ENCODE measurements around the gene FXYD6.

The FXYD6 gene

DNA sequence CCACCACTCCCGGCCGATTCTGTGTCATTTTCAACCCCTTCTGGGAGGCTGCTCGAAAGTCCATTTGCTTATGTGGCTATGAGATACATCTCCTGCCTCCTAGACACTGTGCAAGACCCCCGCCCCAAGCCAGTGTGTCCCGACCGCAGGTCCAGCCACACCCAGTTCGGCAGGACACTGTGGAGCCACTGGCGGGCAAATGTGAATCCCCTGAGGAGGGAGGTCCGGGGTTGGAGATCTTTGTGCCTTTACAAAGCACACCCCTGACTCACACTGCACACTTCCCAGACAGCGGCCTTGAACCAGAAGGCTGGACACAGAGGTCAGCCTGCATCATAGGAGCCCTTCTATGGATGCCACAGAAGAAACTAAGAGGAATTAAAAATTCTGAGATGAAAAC is 17.4 kb downstream of the FXYD6 start:
- no peak for DNase-seq (ENCODE audit: low read depth)
- no peak for TF ChIP-seq CTCF (IDR thresholded peaks at IDR 0.05; ENCODE audit: low read length, missing control alignments)
- no peak overlapping the region for H3K4me3 ChIP-seq (replicated peaks; ENCODE audit: low read depth, low read length)

DNA sequence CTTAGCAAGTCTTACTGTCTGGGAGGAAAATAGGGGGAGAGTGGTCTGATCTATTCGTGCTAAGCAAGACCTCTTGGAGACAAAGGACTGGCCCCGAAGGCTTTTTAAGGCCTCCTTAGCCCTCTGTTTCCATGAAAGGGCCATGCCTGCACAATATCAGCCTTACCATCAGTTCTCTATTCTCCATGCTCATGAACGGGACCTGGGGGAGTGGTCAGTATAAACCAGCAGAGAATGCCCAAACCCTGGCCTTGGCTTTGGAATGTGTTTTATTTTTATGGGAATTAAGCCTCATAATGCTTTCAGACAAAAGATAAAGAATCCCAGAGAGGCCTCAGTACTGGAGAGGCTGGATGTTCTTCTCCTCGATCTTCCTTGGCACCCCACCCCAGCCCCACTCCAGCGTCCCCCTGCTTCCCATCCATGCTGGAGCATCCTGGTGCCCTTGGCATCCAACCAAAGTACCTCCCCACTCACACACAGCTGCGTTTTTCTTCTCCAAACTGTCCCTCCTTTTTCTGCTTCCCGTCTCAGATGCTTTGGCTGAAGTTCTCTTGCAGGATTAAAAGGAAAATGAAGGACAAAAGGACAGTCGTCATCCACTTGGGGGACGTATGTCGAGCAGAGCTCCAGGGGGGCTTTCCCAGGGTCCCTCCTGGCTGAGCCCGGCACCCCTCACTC is 18.6 kb downstream of the FXYD6 start:
- DNase-seq (ENCODE audit: low read depth), result no peak
- no peak overlapping the region for H3K4me3 ChIP-seq (replicated peaks; ENCODE audit: low read depth, low read length)
- no peak for TF ChIP-seq CTCF (IDR thresholded peaks at IDR 0.05; ENCODE audit: low read length, missing control alignments)

DNA sequence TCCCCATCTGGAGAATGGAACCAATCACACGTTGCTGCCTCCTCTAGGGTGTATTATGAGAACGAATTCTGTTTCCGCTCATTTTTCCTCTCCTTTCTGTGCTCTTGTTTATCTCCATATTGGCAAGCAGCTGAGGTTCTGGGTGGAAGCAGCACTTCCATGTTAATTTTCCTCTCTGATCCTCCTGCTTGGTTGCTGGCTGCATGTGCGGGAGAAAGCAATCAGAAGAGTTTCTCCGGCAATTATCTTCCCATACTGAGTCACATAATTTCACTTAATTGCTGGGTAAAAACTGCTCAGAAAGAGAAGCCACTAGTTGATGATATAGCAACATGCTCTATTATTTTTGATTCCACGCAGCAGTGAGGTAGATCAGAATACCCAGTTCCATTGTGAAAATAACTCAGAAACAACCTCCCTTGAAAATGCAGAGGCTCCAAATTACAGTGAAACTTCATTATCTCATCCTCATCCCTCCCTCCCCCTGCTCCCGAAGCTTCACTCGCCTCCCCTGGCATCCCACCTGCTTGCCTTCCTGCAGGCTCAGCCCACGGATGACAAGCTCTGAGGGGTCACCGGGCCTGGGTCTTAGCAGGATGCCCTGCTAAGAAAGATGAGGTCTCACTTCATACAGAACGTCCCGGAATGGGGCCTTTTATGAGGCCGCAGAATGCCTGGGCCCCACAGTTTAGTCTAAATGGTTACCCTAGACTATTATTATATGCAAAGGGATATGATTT is 20.4 kb downstream of the FXYD6 start:
- H3K4me3 ChIP-seq (replicated peaks; ENCODE audit: low read depth, low read length), result no peak overlapping the region
- no peak for DNase-seq (ENCODE audit: low read depth)
- TF ChIP-seq CTCF (IDR thresholded peaks at IDR 0.05; ENCODE audit: low read length, missing control alignments), result no peak

- DNase-seq (ENCODE audit: low read depth), result no peak
- H3K4me3 ChIP-seq (replicated peaks; ENCODE audit: low read depth, low read length), result no peak overlapping the region
- no peak for TF ChIP-seq CTCF (IDR thresholded peaks at IDR 0.05; ENCODE audit: low read length, missing control alignments)
These were observed 21.1 kb downstream of the FXYD6 start for GRCh38 chr11:117855186-117855845.

DNA sequence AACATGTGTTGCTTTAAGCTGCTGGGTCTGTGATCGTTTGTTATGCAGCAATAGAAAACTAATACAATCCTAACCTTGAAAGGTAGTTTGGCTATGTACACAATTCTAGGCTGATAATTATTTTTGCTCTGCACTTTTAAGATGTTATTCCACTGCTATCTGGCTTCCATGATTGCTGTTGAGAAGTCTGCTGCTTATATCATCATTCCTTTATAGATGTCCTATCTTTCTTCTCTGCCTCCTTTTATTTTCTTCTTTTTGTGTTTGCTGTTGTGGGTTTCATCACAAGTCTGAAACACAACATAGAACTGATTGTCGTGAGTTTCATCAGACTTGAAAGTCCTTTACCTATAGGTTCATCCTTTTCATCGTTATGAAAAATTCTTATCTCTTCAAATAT is 24.1 kb downstream of the FXYD6 start:
- no peak overlapping the region for H3K4me3 ChIP-seq (replicated peaks; ENCODE audit: low read depth, low read length)
- TF ChIP-seq CTCF (IDR thresholded peaks at IDR 0.05; ENCODE audit: low read length, missing control alignments), result no peak
- DNase-seq (ENCODE audit: low read depth), result no peak

GRCh38 chr11:117851852-117852251 is 24.6 kb downstream of the FXYD6 start:
- DNase-seq (ENCODE audit: low read depth), result peak; percentile 23
- no peak overlapping the region for H3K4me3 ChIP-seq (replicated peaks; ENCODE audit: low read depth, low read length)
- no peak for TF ChIP-seq CTCF (IDR thresholded peaks at IDR 0.05; ENCODE audit: low read length, missing control alignments)
